ENCODE data around the gene RAB1A.

The RAB1A gene

DNA sequence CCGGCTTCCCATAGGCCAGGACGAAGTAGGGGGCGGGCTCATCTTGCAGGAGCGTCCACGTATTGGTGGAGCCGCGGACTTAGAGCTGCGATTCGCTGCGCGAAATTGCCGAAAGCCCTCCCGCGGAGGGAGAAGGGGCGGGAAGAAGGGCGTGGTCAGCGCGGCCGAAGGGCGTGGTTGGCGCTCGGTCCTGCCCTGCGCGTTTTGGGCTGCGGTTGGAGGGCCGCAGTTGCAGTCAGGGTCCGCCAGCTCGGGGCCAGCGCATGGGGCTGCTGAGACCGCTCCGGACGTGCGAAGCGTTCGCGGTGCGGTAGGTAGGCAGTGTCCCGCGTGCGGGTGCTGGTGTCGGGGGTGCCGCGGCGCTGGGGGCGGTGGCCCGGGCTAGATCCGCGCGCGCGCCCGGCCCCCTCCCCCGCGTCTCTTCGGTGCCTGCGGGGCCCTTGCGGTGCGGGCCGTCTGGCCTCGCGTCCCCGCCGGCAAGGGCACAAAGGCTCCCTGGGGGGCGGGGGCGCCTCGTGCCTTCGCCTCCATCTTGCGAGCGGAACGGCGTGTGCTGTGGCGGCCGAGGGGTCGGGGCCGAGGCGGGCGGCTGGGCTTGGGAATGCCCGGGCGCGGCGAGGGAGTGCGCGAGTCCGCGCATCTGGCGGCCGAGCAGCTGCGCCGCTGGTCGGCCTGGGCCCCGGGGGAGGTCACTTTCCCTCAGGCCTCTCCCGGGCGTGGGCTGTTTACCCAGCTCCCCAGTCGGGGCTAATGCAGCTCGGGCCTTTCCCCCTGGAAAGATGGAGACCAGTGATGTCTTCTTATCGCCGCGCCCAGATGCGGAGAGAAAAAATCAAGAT, 73.5 kb downstream of the RAB1A start, which contains the start of gene CEP68:
Gene CEP68, plus strand, starts transcription at position 202 of the 839 bp plus-strand sequence. CDS start 13,029 bp downstream, outside the sequence.
- H3K36me3 ChIP-seq (ENCODE audit: insufficient read depth, low read length): no peaks in the 10 kb centered on the region
- H3K9ac ChIP-seq (ENCODE audit: insufficient read length): peak within 1 kb of the TSS; percentile 72
- peak; percentile 60 for DNase-seq (ENCODE audit: low read depth, low spot score)
- H3K4me3 ChIP-seq: peak within 1 kb of the TSS; percentile 95
- no peak within 1 kb of the TSS for H3K27ac ChIP-seq
- H3K9me3 ChIP-seq (ENCODE audit: low read depth, low read length): no peaks in the 10 kb centered on the region
- TF ChIP-seq POLR2AphosphoS5 (IDR thresholded peaks at IDR 0.05; ENCODE audit: borderline replicate concordance, low read depth, low read length) (peak; percentile 76), FOXP2 (optimal IDR thresholded peaks at IDR 0.05; ENCODE audit: control extremely low read depth, extremely low read length, insufficient read depth) (no peak), EZH2 (IDR thresholded peaks at IDR 0.05) (no peak)

DNA sequence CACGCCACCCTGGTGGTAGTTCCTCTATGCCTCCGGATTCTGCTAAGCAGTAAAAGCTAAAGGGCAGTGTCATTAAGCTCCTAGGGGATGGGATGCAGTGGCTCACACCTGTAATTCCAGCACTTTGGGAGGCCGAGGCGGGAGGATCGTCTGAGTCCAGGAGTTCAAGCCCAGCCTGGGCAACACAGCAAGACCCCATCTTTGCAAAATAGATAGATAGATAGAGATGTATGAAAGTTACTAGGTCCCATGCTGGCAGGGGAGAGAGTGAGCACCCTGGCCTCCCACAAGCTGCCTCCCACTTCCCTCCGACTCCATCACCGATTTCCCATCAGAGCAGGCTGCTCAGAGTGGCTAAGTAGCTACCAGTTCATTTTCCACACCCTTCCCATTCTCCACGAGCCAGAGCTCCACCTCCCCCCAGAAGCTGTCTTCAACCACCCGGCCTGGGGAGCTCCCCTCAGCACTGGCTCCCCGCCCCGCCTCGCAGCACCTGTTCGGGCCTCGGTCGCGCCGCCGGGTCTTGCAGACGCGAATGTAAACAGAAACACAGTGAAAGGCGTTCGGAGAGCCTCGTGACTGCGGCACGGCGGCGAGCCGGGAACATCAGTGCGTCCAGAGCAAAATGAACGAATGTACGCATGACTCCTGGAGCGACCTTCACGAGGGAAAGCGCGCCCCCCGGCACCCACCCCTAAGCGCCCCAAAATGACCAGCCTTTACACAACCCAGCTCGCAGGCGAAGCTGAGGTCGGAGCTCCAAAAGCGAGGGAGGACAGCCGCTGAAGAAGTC, 74.3 kb downstream of the RAB1A start:
- Histone ChIP-seq H3K4me3 (peak overlapping the region; percentile 95), H3K27ac (no peak overlapping the region), H3K9me3 (ENCODE audit: low read depth, low read length) (no peaks in the 10 kb centered on the region), H3K36me3 (ENCODE audit: insufficient read depth, low read length) (no peaks in the 10 kb centered on the region), H3K9ac (ENCODE audit: insufficient read length) (peak overlapping the region; percentile 63)
- no peak for DNase-seq (ENCODE audit: low read depth, low spot score)
- no peak for TF ChIP-seq FOXP2 (optimal IDR thresholded peaks at IDR 0.05; ENCODE audit: control extremely low read depth, extremely low read length, insufficient read depth)
- peak; percentile 54; the same call in 1 of the 2 replicates for TF ChIP-seq POLR2AphosphoS5 (IDR thresholded peaks at IDR 0.05; ENCODE audit: borderline replicate concordance, low read depth, low read length)

DNA sequence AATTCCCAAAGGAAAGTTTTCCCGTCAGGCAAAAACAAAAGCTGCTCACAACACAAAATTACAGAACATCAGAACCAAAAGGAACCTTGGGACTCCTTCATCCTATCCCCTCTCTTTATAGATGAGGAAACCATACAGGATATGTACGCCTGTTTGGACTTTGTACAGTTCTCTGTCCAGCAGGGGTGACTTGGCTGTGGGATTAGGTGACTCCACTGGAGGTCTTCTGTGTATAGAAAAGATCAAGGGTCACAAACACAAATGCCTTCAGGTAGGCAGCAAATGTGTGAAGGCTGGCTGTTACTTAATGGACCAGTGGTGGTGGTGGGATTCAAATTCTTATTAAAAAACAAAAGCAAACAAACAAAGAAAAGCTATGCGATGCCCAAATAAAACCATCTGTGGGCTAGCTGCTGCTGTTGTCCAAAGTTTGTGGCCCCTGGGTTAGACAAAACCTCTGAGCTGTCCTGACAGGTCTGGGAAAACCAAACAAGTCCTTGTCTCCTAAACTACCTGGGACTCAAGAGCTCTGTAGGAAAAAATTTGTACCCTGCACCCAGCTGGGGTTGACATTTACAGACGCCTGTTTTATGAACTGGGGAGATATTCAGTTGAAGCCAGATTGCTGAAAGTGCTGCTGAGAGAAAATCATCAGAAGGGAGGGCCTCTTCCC, 75.0 kb downstream of the RAB1A start:
- Histone ChIP-seq H3K9ac (ENCODE audit: insufficient read length) (no peak overlapping the region), H3K36me3 (ENCODE audit: insufficient read depth, low read length) (no peaks in the 10 kb centered on the region), H3K9me3 (ENCODE audit: low read depth, low read length) (no peaks in the 10 kb centered on the region), H3K27ac (no peak overlapping the region), H3K4me3 (peak overlapping the region; percentile 95; the same call in 1 of the 2 replicates)
- no peak for DNase-seq (ENCODE audit: low read depth, low spot score)
- TF ChIP-seq FOXP2 (optimal IDR thresholded peaks at IDR 0.05; ENCODE audit: control extremely low read depth, extremely low read length, insufficient read depth) (no peak), EZH2 (IDR thresholded peaks at IDR 0.05) (no peak), POLR2AphosphoS5 (IDR thresholded peaks at IDR 0.05; ENCODE audit: borderline replicate concordance, low read depth, low read length) (no peak)

DNA sequence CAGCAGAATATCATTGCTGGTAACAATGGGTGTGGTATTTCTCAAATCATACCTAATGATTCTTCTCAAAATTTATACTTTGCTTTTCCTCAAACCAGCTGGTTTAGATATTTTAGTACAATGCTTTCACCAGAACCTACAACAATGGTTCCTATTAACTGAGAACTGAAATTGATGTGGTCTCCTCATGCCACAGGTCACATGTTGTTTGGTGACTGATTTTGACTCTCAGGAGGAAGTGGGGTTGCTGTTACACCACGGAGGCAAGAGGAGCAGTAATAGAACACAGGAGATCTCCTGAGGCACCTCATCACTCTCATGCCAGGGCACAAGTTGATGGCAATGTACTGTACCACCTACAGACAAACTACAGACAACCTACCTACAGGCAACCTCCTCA, 76.7 kb downstream of the RAB1A start:
- TF ChIP-seq POLR2AphosphoS5 (IDR thresholded peaks at IDR 0.05; ENCODE audit: borderline replicate concordance, low read depth, low read length) (no peak), FOXP2 (optimal IDR thresholded peaks at IDR 0.05; ENCODE audit: control extremely low read depth, extremely low read length, insufficient read depth) (no peak), EZH2 (IDR thresholded peaks at IDR 0.05) (no peak)
- H3K36me3 ChIP-seq (ENCODE audit: insufficient read depth, low read length): no peaks in the 10 kb centered on the region
- no peak overlapping the region for H3K4me3 ChIP-seq
- no peak overlapping the region for H3K9ac ChIP-seq (ENCODE audit: insufficient read length)
- no peak for DNase-seq (ENCODE audit: low read depth, low spot score)
- no peak overlapping the region for H3K27ac ChIP-seq
- no peaks in the 10 kb centered on the region for H3K9me3 ChIP-seq (ENCODE audit: low read depth, low read length)

DNA sequence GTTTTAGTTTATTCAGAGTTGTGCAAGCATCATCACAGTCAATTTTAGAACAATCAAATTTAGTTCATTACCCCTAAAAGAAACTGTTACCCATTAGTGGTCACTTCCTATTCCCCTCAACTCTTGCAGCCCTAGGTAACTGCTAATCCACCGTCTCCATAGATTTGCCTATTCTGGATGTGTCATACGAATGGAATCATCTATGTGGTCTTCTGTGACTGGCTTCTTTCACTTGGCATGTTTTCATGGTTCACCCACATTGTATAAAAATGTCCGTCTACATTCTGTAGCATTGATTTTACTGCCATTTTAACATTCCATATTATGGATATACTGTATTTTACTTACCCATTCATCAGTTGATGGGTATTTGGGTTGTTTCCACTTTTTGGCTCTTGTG, 79.0 kb downstream of the RAB1A start:
- Histone ChIP-seq H3K9me3 (ENCODE audit: low read depth, low read length) (no peaks in the 10 kb centered on the region), H3K4me3 (no peak overlapping the region), H3K27ac (no peak overlapping the region), H3K9ac (ENCODE audit: insufficient read length) (no peak overlapping the region), H3K36me3 (ENCODE audit: insufficient read depth, low read length) (no peaks in the 10 kb centered on the region)
- no peak for DNase-seq (ENCODE audit: low read depth, low spot score)
- TF ChIP-seq EZH2 (IDR thresholded peaks at IDR 0.05) (no peak), POLR2AphosphoS5 (IDR thresholded peaks at IDR 0.05; ENCODE audit: borderline replicate concordance, low read depth, low read length) (no peak), FOXP2 (optimal IDR thresholded peaks at IDR 0.05; ENCODE audit: control extremely low read depth, extremely low read length, insufficient read depth) (no peak)

DNA sequence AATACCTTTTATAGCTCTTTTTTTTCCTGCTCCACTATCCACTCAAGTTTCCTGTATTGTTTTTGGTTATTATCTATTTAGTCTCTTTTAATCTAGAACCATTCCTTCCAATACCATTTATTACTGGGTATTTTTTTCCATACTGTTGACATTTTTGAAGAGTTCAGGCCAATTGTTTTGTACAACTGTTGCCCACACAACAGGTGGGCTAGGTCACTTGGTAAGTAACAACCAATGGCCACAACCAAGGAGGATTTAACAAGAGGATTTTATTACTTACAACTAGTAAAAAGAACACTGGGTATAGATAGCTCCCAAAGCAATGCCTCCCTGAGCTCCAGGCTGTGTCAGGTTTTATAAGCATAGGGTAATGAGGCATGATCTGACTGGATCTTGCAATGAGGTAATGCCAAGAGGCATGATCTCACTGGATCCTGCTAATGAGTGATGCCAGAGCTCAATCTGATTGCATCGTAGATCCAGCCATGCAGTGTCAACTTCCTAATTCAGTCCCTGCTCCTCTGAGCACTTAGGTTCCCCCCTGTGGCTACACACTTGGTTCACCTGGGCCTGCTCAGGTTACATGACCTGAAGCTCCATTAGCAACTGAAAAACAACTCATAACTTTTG, 80.8 kb downstream of the RAB1A start:
- DNase-seq (ENCODE audit: low read depth, low spot score): no peak
- Histone ChIP-seq H3K4me3 (no peak overlapping the region), H3K27ac (no peak overlapping the region), H3K9me3 (ENCODE audit: low read depth, low read length) (no peaks in the 10 kb centered on the region), H3K9ac (ENCODE audit: insufficient read length) (no peak overlapping the region), H3K36me3 (ENCODE audit: insufficient read depth, low read length) (no peaks in the 10 kb centered on the region)
- no peak for TF ChIP-seq EZH2 (IDR thresholded peaks at IDR 0.05)
- TF ChIP-seq FOXP2 (optimal IDR thresholded peaks at IDR 0.05; ENCODE audit: control extremely low read depth, extremely low read length, insufficient read depth): no peak
- no peak for TF ChIP-seq POLR2AphosphoS5 (IDR thresholded peaks at IDR 0.05; ENCODE audit: borderline replicate concordance, low read depth, low read length)

DNA sequence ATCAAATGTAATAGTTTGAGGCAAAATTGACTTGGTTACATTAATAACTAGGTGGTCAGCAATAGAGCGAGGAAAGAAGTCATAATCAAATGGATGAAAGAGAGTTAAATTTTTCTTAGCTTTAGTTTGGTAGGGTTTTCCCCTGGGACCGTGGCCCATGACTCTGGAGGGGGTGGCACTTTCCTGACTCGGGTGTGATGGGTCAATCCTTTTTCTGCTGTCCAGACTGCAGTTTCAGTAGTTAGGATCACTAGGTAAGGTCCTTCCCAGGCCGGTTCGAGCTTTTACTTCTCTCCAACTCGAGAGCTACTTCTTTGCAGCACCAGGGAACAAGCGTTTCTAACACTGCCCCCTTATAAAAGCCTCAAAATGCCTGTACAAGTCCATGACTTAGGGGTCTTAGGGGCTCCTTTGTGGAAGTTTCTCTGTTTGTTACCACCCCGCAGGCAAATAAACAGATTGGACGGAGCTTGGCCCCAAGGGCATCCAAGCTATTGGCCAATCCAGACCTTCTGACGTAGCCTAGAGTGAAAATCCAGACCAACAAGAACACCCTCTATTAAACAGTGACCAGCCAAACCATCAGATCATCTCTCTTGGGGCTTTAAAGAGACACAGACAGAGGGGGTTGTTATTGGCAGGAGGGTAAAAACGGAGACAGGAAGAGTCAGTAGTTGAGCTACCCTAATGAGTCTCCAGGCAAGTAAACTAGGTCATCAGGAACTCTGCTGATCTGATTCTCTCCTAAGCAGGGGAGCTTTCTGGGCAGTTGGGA, 83.1 kb downstream of the RAB1A start:
- Histone ChIP-seq H3K4me3 (no peak overlapping the region), H3K36me3 (ENCODE audit: insufficient read depth, low read length) (no peaks in the 10 kb centered on the region), H3K9ac (ENCODE audit: insufficient read length) (no peak overlapping the region), H3K9me3 (ENCODE audit: low read depth, low read length) (no peaks in the 10 kb centered on the region), H3K27ac (no peak overlapping the region)
- DNase-seq (ENCODE audit: low read depth, low spot score): no peak
- TF ChIP-seq POLR2AphosphoS5 (IDR thresholded peaks at IDR 0.05; ENCODE audit: borderline replicate concordance, low read depth, low read length): no peak
- no peak for TF ChIP-seq FOXP2 (optimal IDR thresholded peaks at IDR 0.05; ENCODE audit: control extremely low read depth, extremely low read length, insufficient read depth)
- TF ChIP-seq EZH2 (IDR thresholded peaks at IDR 0.05): no peak

Data from SK-N-MC (cell line).